NCI-H446 (cell line): ENCODE results near the gene MMP15.
"Not testable (repeated sequence)": the region's sequence is repeated elsewhere in the genome, so short reads cannot be mapped to it uniquely, and the experiment has no call there.

Source experiments
- DNase-seq, 2 experiments: peaks; one replicate each; lab custom pipeline; 2025; lab: John Stamatoyannopoulos, UW

MMP15 gene

DNA sequence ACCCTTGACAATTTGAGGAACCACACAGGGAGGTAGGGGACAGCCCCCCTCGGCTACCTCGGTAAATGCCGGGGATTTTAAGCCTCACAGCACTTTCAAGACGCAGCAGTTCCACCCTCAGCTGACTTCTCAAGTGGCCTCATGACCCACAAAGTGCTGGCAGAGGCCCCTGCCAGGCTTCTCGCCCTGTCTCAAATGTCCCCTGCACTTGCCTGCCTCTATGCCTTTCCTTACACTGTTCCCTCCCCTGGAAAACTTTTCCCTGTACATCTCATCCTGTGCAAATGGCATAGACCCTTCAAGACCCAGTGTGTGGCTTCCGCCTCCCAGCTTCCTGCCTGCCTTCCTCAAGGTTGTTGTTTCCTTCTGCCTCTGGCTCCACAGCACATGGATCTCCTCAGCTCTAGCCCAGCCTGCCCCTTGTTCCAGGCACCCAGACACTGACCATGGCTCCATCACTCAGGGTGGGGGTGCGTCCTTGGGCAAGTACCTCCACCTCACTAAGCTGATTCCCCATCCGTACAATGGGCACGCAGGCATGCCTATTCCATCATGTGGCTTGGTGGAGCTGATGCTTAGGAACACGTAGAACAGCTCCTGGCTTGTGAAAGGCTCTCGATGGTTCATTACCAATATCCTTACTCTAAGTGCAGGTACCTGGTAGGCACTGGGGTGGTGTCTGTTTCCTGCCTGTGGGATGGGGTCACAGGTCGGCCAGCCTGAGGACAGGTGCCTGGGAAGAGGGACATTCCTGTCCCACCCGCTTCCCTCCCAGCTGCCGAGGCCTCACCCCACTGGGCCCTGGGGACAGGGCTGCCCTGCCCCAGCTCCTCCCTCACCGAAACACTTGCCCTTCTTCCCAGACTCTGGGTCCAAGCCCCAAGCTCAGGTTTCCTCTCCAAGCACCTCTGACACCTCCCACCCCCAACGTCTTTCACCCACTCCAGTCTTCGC lies 24.0 kb downstream of the MMP15 start:
- no peak for DNase-seq

DNA sequence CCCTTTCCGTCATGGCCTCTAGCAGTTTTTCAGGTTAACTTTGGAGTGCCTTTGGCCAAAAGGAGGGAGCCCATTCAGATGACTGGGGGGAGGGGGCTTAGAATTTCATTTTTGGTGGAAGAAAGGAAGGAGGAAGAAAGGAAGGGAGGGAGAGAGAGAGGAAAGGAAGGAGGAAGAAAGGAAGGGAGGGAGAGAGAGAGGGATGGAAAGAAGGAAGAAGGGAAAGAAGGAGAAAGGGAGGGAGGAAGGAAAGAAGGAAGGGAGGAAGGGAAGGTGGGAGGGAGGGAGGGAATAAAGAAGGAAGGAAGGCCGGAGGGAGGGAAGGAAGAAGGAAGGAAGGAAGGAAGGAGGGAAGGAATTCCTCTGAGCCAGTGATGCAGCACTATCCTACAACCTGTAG lies 25.7 kb downstream of the MMP15 start:
- no peak for DNase-seq

DNA sequence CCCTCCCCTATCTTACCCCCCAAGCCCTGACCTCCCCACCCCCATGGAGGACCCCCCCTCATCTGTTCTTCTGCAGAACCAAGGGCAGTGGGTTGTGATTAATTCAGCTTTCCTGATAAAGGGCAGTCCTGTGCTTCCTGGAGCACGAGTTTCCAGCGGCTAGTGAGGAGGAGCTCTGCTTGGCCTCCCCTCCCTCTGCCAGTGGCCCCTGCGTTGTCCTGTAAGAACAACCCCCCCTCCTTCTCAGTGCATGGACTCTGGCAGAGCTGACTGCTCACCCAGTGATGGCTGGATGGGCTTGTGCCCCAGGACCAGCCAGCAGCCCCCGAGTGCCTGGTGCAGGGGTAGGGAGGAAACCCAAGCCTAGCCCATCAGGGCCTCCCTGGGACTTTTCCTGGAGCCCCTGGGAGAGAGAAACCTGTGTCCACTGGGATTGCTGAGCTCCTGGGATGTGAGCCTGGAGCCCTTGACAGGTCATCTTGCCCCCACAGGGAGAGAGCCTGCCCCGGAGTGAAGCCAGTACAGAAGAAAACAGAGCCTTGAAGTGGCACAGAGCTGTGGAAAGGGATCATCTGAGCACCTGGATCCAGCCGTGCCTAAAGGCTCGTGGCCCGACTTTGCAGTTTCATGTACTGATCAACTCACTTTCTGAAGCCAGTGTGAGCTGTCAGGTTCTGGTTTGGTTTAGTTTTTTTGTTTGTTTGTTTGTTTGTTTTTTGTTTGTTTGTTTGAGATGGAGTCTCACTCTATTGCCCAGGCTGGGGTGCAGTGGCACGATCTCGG lies 26.5 kb downstream of the MMP15 start:
- DNase-seq: no peak

DNA sequence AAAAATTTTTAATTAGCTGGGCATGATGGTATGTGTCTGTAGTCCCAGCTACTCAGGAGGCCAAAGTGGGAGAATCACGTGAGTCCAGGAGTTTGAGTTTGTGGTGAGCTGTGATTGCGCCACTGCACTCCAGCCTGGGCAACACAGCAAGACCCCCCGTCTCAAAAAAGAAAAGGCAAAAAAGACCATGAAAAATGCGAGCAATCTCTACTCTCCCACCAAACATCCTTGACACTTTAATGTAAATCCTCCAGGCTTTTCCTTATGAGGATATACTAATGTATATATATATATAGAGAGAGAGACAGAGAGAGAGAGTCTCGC lies 28.1 kb downstream of the MMP15 start:
- no peak for DNase-seq

DNA sequence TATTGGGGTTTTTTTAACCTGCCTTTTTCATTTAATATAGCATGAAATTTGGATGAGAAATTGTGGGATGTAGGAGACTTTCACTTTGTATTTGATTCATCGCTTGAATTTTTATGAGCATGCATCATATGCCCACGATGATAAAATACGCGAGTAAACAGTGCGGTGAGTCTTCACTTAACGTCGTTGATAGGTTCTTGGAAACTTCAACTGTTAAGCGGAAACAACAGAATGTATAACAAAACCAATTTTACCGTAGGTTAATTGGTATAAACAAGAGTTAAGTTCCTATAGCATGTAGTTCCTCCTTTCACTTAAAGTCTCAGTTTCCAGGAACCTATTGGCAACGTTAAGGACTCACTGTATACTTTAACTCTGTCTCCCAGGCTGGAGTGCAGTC lies 28.7 kb downstream of the MMP15 start:
- DNase-seq: no peak

DNA sequence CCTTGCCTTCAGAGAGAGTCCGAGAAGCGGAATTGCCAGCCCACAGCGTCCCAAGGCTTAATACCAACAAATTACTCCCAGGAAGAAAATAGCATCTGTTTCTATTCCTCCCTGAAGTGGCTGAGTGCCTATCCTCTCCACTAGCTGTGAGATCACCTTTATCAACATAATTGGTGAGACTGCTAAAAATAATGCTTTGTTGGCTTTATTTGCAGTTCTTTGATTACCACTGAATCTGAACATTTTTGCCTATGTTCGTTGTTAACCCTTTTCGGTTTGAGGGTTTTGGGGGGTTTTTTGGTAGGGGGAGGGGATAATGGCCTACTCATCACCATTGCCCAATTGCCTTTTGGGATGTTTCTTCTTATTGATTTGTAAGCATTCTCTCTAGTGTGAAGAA lies 31.0 kb downstream of the MMP15 start:
- DNase-seq: no peak

DNA sequence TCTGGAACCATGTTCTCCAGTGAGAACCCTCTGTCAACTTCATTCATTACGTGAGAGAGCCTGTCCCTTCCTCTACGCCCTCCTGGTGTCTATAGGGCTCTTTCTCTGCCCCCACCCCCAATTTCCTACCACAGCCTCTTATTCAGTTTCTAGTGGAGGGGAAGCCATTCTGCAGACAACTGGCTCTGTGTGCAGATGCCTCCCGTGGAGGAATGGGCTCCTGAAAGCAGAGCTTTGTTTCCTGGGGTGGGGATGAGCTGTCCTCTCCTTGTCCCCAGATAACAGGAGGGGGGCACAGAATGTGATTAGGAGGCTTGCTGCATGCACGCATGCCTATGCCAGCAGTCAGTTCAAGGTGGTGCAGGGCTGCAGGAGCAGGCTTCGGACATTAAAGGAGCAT lies 31.6 kb downstream of the MMP15 start:
- DNase-seq: no peak

DNA sequence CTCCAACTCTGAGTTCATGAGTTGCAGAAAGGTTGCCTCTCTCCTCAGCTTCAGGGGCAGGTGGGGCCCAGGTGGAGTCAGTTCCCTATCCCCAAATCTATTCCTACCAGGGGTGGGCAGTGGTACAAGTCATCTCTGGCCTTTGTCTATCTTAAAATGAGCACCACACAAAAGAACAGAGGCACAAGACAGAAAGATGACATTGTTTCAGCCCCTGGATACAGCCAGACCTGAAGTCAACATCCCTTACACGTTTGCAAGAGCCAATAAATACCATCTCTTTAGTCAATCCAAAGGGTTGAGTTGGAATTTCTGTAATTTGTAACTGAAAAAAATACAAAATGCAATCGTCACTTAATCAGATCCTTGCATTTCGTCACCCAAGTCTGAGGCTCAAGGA lies 32.2 kb downstream of the MMP15 start:
- DNase-seq: no peak

DNA sequence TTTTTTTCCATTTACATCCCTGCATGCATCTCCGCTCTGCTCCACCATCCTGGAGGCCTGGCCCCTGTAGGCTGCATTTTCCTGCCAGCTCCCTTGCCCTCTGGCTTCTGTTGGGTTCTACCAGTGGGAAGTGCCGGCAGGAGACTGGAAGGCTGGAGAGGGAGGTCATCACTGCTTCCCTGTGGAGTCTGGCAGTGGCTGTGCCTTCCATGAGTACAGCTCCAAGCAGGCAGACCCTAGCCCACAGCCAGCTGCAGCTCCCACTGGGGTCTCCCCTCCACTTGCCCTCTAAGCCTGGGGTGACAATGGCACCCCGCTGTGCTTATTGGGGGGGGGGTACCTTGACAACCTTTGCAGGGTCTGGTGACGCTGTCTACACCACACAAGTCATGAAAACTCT lies 37.3 kb downstream of the MMP15 start:
- DNase-seq: no peak

DNA sequence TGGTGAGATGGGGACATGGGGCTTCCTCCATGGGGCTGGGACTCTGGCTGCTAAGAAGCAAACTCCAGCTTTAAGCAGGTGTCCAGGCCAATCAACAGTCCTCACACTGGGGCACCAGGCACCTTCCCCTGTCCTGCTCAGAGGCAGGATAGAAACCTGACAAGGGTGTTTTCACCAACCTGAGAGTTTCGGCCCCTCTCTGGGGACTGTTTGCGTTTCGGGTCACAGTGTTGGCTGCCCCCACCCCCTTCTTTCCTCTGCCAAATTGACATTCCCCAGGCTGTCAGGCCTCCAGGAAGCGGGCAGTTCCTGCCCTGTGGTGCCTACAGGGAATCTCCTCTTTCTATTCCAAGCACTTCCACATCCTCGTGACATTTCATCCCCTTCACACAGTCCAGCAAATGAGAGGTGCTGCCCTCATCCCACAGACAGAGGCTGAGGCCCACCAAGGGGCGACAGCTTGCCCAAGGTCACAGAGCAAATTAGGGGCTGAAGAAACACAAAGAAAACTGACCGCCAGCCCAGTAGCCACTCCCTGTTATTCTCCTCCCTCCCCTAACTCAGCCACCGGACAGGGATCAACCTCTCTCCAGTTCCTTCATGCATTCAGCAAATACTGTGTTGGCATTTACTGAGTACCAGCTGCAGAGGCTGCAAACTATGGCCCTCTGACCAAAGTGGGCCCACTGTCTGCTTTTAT lies 38.0 kb downstream of the MMP15 start:
- no peak for DNase-seq

DNA sequence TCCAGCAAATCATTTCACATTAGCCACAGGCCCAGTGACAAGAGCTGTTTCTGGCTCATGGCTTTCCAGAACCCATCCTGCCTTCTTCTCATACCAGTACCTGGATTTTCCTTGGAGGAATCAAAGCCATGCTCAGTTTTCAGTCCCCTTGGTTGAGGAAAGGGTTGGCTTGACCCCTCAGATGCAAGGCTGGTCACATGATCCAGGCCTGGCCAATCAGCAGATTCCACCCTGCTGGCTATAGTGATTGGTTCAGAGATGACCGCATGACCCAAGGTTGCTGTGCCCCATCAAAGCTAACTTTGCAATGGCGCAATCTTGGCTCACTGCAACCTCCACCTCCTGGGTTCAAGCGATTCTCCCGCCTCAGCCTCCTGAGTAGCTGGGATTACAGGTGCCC lies 45.0 kb downstream of the MMP15 start:
- DNase-seq: no peak

DNA sequence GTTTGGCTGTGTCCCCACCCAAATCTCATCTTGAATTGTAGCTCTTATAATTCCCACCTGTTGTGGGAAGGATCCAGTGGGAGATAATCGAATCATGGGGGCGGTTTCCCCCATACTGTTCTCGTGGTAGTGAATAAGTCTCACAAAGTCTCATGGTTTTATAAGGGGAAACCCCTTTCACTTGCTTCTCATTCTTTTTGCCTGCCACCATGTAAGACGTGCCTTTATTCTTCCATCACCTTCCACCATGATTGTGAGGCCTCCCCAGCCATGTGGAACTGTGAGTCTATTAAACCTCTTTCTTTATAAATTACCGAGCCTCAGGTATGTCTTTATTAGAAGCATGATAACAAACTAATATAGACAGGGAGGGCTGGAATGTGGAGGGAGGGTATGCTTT lies 46.6 kb downstream of the MMP15 start:
- DNase-seq: not testable (repeated sequence)

DNA sequence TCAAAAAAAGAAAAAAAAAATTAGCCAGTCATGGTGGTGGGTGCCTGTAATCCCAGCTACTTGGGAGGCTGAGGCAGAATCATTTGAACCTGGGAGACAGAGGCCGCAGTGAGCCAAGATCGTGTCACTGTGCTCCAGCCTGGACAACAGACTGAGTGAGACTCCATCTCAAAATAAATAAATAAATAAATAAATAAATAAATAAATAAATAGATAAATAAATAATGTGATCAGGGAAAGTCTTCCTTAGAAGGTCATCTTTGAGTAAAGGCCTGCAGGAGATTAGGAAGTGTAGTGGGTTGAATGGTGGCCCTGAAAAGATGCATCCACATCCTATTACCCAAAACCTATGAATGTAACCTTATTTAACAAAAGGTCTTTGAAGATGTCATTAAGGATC lies 47.5 kb downstream of the MMP15 start:
- DNase-seq: not testable (repeated sequence)

DNA sequence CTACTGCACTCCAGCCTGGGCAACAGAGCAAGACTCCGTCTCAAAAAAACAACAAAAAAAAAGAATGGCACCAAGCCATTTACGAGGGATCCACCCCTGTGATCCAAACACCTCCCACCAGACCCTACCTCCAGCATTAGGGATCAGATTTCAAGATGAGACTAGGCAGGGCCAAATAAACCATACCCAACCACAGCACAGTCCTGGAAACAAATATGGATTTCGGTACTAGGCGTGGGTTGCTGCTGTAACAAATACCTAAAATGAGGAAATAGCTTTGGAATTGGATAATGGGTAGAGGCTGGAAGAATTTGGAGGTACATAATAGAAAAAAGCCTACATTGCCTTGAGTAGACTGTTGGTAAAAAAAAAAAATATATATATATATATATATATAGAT lies 49.1 kb downstream of the MMP15 start:
- DNase-seq: no peak

DNA sequence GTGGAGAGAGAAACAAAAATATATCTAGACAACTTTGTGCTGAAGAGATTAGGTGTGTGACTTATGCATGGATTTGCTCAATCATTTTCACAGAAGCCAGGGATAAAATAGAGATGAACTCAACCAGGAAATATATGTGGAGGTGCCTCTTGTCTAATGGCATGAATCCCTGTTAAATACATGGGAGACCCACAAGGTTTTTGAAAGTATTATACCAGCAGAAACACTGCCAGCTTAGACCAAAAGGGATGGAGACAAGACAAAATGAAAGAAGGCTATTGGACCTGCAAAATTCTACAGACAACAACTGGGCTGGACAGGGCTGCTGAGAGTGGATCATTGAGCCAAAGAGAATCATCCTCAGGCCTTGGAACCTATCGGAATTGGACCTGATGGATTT lies 51.0 kb downstream of the MMP15 start:
- no peak for DNase-seq

DNA sequence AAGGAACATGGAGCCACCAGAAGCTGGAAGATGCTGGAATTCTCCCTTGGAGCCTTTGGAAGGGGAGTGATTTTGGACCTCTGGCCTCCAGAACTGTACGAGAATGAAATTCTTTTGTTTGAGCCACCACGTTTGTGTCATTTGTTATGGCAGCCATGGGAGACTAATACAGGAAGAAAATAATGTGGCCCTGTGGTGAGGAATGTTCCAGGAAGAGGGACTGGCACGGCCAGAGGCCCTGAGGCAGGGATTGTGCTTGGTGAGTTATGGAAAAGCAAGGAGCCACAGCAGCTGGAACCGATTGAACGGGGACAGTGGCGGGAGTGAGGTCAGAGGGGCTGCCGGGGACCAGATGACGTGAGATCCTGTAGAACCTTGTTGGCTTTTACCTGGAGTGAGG lies 52.2 kb downstream of the MMP15 start:
- no peak for DNase-seq

DNA sequence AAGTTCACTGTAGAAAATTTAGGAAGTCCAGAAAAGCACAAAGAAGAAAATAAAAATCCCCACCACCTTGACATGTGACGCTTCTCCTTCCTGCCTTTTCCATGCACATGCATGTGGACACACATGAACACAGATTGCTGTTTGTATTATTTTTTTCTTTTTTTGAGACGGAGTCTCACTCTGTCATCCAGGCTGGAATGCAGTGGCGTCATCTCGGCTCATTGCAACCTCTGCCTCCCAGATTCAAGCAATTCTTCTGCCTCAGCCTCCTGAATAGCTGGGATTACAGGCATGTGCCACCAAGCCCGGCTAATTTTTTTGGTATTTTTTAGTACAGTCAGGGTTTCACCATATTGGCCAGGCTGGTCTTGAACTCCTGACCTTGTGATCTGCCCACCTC lies 55.1 kb downstream of the MMP15 start:
- DNase-seq: not testable (repeated sequence)

DNA sequence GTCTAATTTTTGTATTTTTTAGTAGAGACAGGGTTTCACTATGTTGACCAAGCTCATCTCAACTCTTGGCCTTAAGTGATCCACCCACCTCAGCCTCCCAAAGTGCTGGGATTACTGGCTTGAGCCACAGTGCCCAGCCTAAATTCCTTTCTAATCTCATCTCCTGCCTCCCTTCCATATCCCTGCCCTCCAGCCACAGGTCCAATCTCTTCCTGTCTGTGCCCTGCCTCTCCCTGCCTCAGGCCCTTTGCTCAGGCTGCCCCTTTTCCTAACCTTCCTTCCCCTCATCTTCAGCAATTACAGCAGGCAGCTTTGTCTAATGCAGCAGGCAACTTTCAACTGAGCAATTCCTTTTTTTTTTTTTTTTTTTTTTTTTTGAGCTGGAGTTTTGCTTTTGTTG lies 56.8 kb downstream of the MMP15 start:
- DNase-seq: no peak

DNA sequence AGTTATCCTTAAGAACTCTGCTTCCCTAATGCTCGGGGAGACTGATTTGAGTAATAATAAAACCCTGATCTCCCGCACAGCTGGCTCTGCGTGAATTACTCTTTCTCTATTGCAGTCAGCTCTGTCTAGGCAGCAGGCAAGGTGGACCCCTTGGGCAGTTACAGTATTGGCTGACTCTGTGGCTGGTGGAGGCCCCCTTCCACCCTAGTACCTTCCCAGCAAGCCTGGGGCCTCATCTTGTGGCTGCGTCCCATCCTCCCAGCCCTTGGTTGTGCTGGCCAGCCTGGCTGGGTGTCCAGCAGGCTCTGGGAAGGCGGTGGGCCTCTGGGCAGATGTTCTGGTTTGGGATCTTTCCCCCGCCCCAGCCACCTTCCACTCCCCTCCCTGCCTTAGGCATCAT lies 59.1 kb downstream of the MMP15 start:
- no peak for DNase-seq

DNA sequence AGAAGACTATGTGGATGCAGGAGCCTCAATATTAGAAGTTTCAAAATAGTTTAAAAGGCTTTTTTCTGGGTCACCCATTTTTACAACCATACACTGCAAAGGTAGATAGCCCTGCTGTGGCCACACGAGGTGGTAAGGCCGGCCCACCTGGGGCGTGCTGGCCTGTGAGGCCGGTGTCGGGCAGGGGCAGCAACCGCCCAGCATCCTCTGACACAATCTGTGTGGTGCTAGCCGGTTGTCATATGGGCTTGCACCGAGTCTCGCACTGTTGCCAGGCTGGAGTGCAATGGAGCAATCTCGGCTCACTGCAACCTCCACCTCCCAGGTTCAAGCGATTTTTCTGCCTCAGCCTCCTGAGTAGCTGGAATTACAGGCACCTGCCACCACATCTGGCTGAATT lies 59.6 kb downstream of the MMP15 start:
- DNase-seq: no peak

DNA sequence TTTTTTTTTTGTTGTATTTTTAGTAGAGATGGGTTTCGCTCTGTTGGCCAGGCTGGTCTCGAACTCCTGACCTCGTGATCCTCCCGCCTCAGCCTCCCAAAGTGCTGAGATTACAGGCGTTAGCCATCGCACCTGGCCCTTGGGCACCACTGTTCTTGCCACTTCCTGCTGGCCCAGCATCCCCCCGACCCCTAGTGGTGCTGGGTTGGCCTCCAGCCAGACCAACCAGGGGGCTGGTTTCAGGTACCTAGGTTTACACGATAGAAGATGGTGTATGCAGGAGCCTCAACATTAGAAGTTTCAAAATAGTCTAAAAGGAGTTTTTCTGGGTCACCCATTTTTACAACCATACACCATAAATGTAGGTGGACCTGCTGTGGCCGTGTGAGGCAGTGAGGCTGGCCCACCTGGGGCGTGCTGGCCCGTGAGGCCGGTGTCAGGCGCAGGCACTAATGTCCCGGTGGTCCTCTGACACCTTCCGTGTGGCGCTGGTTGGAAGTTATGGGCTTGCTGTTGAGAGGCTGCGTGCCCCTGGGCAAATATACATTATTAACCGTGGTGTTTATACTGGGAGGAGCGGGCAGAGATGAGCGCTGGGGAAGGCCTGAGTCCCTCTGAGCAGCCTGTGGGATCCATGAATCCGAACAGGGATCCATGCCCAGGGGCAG lies 60.2 kb downstream of the MMP15 start:
- no peak for DNase-seq
